HG03432 (cell line): ENCODE results near the gene LAMA5.

Experiments
- ATAC-seq: cut with Tn5 transposase; IDR thresholded peaks from one replicate; pipeline ENCODE4 v1.9.1; 2021; ENCODE audit warnings: mild to moderate bottlenecking, moderate library complexity; ENCODE audit not compliant: unreplicated experiment

The LAMA5 gene

GRCh38 chr20:62404112-62404665, 37.1 kb upstream of the LAMA5 start:
- ATAC-seq = no peak

- no peak for ATAC-seq
These were observed 36.2 kb upstream of the LAMA5 start for GRCh38 chr20:62403331-62403730.

- no peak for ATAC-seq
These were observed 35.5 kb upstream of the LAMA5 start for GRCh38 chr20:62402456-62403150.

GRCh38 chr20:62401331-62401779, 34.2 kb upstream of the LAMA5 start:
- no peak for ATAC-seq

GRCh38 chr20:62400541-62400940, 33.4 kb upstream of the LAMA5 start:
- no peak for ATAC-seq

DNA sequence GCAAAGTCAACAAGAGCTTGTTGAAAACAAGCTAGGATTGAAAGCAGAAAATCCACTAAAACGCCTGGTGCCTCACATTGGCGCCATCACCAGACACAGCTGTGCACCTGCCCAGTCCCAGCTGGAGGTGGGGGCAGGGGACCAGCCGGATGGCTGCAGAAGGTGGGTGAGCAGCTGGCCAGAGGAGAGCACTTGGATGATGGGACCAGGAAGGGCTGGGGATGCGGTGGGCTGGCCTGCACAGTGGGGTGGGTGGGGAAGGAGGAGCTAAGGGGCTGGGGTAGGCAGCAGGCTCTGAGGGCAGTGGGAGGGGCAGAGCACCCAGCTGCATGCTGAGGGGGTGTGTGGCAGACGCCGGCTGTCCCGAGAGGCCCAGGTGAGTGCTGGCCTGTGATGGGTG, 32.9 kb upstream of the LAMA5 start:
- no peak for ATAC-seq

- no peak for ATAC-seq
These were observed 31.2 kb upstream of the LAMA5 start for GRCh38 chr20:62398120-62398821.

DNA sequence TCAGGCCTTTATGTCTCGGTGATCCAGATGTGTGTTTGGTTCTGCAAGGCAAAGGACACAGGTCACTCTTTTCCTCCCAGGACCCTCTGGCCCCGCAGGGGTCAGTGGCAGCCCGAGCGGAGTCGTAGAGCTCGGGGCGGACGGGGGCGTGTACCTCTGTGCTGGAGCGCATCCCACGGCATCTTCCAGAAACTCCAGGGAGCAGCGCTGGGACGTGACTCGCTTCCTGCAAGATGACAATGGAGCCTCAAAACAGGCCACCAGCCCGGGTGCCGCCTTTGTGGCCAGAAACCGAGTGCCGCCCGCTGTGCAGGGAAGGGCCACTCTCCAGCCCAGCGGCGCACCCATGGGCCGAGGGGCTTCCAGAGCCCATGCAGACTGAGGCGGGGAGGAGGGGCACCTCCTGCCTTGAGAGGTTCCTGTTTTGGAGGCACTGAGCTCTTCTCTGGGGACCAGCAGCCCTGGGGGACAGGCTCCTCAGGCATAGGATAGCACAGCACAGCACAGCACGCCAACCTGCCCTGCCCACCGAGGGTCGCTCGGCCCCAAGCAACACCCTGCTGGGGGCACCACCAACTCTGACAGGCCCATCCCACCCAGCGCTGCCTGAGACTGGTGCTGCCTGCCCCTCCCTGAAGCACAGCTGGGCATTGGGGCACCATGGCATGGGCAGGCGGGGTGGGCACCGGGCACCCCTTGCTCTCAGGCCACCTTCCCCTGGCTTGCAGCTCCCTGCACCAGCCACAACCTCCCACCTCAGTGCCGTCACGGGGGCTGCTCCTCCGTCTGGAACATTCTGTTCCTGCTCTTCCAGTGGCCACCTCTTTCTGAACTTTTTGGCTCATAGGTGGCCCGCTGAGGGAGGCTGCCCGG, 29.5 kb upstream of the LAMA5 start:
- ATAC-seq = no peak

- ATAC-seq = no peak
These were observed 28.5 kb upstream of the LAMA5 start for GRCh38 chr20:62395311-62396242.

- ATAC-seq = no peak
These were observed 27.4 kb upstream of the LAMA5 start for GRCh38 chr20:62394248-62395245.

DNA sequence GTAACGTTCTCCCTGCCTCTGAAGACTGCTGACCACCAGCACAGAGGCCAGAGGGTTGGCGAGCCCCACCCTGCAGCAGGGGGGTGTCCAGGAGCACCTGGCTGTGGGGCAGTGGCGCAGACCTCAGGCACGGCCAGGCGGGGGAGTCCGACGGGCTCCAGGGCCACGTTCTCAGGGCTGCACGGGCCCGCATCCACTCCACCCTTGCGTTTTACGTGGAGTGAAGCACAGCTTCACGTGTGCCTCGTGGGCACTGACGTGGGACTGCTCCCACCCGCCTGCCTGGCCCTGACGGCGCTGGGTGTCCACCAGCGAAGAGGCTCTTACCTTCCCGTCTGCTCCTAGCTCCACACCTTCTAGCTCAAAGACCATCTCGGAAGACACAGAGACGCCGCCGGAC, 26.7 kb upstream of the LAMA5 start:
- ATAC-seq = no peak

- no peak for ATAC-seq
These were observed 26.2 kb upstream of the LAMA5 start for GRCh38 chr20:62393335-62393665.

DNA sequence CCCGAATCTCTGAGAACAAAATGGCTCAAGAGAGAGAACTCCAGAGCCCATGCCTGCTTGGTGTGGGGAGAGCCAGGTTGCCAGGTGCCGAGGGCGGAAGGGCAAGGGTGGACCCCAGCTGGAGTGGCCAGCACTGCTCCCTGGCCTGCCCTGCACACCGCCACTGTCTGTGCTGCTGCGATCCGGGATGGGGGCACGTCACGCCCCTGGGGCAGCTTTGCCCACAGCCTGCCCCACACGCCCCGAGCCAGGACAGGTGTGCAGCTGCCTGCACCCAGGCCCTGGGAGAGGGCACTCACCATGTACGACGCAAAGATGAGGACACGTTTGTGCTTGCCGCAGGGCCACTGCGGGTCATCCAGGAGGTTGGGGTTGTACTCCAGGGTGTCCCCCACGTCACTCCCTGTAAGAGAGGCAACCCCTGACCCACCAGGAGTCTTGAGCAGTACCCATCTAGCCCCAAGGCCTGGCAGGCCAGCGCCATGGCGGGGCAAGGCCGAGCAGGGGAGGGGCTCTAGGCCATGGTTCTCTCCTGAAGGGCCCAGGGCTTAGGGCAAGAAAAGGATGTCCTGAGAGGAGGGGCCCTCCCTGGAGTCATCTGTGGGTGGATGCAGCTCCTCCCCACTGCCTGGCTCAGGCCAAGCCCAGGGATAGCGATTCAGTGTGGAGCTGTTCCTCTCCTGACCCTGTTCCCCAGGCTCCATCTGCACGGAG, 25.7 kb upstream of the LAMA5 start:
- no peak for ATAC-seq

DNA sequence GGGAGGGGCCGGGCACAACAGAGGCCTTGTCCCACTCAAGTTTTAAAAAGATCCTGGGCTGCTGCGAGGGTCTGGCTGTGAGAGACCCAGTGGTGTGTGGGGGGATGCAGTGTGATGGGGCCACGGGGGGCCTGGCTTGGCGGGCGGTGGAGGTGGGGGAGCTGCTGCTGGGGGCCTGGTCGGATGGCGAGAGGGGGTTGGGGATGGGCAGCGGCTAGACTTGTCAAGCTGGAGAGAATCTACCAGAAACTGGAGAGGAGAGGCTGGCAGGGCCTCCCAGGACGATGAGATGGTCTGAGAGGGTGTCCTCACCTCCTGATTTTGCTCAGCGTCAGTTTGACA, 24.9 kb upstream of the LAMA5 start:
- no peak for ATAC-seq

DNA sequence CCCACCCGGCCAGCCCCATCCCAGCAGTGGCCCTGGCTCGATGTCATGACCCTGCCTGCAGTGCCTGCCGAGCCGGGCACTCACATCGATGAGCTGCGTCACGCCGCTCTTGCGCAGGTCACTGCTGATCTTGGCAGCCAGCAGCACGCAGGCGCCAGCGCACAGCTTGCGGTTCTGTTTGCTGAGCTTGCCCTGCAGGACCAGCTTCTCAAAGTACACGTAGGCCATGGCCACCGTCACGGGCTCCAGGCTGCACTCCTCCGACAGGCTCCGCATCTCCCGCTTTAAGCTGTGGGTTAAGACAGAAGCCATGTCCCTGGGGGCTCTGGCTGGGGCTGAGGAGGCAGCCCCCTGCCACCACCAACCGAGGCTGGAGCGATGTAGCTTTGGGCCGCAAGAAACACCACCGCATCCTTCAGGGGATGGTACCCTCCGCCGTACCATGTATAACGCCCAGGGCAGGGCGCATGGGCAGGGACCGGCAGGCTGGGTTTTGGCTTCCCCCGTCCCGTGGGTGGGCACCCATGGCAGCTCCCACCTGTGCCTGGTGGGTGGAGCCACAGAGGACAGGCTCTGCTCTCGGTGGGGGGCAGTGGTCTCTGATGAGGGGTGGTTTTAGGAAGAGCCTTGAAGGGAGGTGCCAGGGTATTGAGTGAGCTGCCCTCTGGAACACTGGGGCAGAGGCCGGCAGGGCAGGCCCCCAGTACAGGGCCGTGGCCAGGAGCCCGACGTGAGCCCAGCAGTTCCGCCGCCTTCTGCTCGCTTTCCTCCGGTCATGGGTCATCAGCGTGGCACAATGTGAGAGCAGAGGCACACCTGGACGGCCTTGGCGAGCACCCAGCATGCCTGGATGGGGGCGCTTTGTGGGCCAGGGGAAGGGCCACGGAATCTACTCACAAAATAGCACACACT, 24.3 kb upstream of the LAMA5 start:
- no peak for ATAC-seq

GRCh38 chr20:62390317-62391164, 23.4 kb upstream of the LAMA5 start:
- no peak for ATAC-seq
